GM23248 (cell line): ENCODE measurements around the gene NAV3.

ENCODE experiments used
- EZH2 ChIP-seq: fragments of 200-600 bp; sonication (generic); IDR thresholded peaks from 2 replicates; pipeline ENCODE4 v1.6.1; 2018; ENCODE audit warnings: antibody characterized with exemption, mild to moderate bottlenecking; ENCODE audit not compliant: insufficient read depth, poor library complexity, severe bottlenecking
- EZH2phosphoT487 ChIP-seq: fragments of 200-600 bp; sonication (generic); IDR thresholded peaks from 2 replicates; pipeline ENCODE4 v1.6.1; 2018; ENCODE audit warnings: antibody characterized with exemption, moderate library complexity, mild to moderate bottlenecking, low read depth; ENCODE audit not compliant: insufficient read depth

DNA sequence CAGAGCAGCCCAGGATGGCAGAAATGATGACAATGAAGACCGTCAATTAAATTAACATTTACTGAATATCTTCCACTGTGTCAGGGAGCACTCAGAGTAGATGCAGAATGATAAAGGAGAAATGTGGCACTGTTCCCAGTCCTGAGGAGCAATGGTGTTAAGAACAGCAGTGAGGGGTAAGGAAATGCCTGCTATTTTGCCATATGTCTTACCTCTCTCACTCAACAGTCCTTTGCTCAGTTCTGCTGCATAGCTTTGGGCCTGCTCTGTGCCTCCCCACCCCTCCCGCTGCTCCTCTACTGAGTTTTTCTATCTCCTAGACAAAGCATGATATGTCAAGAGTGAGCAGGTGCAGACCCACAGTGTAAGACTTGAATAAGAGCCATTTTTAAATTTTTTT, 318.8 kb downstream of the NAV3 start:
- no peak for TF ChIP-seq EZH2
- TF ChIP-seq EZH2phosphoT487, result no peak
